HCT116 (cell line): ENCODE results near the gene FTSJ1. TPM values are rescaled to one million over a fixed set of nuclear protein-coding genes. Genes with fewer than 3 reads are reported as not detected.

Experiments
- ATAC-seq: fragments of 200-7000 bp; cut with Tn5 transposase; 2 replicates; pipeline ENCODE4 v1.9.1; 2020; ENCODE audit warnings: mild to moderate bottlenecking, moderate library complexity
- BruUV-seq: library from RNA; stranded (reverse); fragments of 400-500 nt; replicated peaks from 2 replicates; lab custom pipeline; 2021; lab: Mats Ljungman, UMichigan
- CTCF ChIA-PET: fragments of 300-600 bp; sonication (Branson Sonifier 250); formaldehyde crosslinking; loops from one replicate; lab custom pipeline; 2021; ENCODE audit warnings: antibody characterized with exemption; lab: Charles Lee
- POLR2A ChIA-PET: fragments of 300-600, 350-600 bp; sonication (Branson Sonifier 250); formaldehyde crosslinking; loops from one replicate; lab custom pipeline; 2021; ENCODE audit warnings: antibody characterized with exemption; lab: Charles Lee
- RAD21 ChIA-PET, 2 experiments: fragments of 300-600 bp; sonication (Branson Sonifier 250); formaldehyde crosslinking; loops; one replicate each; lab custom pipeline; 2023; ENCODE audit warnings: low total read pairs in 2 of 2; ENCODE audit not compliant: uncharacterized antibody in 2 of 2, unreplicated experiment in 2 of 2, low non-redundant PET in 1 of 2; lab: Charles Lee
- DNase-seq: peaks from one replicate; pipeline ENCODE4 v3.0.0-alpha.2; 2010; ENCODE audit warnings: low read depth, low spot score
- H2AFZ ChIP-seq: fragments of 200-600 bp; shearing (Covaris generic), sonication (generic); 2 replicates; pipeline ENCODE4 v1.6.1; 2017; ENCODE audit warnings: low read depth, mixed run types, mixed read lengths, antibody characterized with exemption, low read length; ENCODE audit not compliant: poor library complexity, severe bottlenecking
- H3K27ac ChIP-seq: 2 replicates; pipeline ENCODE4 v1.5.1; 2012; ENCODE audit warnings: low read depth, low read length
- H3K27me3 ChIP-seq: fragments of 200-600 bp; sonication (generic); 2 replicates; pipeline ENCODE4 v1.6.1; 2016; ENCODE audit warnings: mixed run types, low read length, mixed read lengths; ENCODE audit not compliant: insufficient read depth
- H3K36me3 ChIP-seq, 2 experiments: fragments of 200-500 bp in 1 of 2; fragments of 200-600 bp in 1 of 2; sonication (Bioruptor generic) in 1 of 2; sonication (generic) in 1 of 2; 2 replicates each; pipeline versions ENCODE4 v1.5.1 to v1.6.1; 2014 to 2016; ENCODE audit warnings: low read length in 2 of 2, inconsistent platforms in 1 of 2, mixed read lengths in 1 of 2, mixed run types in 1 of 2; ENCODE audit not compliant: insufficient read depth in 2 of 2, control insufficient read depth in 1 of 2
- H3K4me1 ChIP-seq, 2 experiments: fragments of 200-600 bp in 1 of 2; sonication (generic) in 1 of 2; 2 replicates each; pipeline versions ENCODE4 v1.5.1 to v1.6.1; 2012 to 2017; ENCODE audit warnings: low read length in 2 of 2, inconsistent platforms in 1 of 2, mild to moderate bottlenecking in 1 of 2, mixed read lengths in 1 of 2, mixed run types in 1 of 2, moderate library complexity in 1 of 2; ENCODE audit not compliant: insufficient read depth in 2 of 2, control insufficient read depth in 1 of 2
- H3K4me2 ChIP-seq: fragments of 200-600 bp; sonication (generic); 2 replicates; pipeline ENCODE4 v1.6.1; 2017; ENCODE audit warnings: mixed run types, low read length, mixed read lengths
- H3K4me3 ChIP-seq, 2 experiments: fragments of 200-600 bp in 1 of 2; sonication (generic) in 1 of 2; replicated peaks in 1 of 2; 2 replicates each; pipeline ENCODE4 v1.5.1; 2011 to 2016; ENCODE audit warnings: low read length in 2 of 2, control low read depth in 1 of 2, low read depth in 1 of 2, mild to moderate bottlenecking in 1 of 2, mixed read lengths in 1 of 2, mixed run types in 1 of 2
- H3K79me2 ChIP-seq: fragments of 200-600 bp; sonication (generic); 2 replicates; pipeline ENCODE4 v1.6.1; 2017; ENCODE audit warnings: mild to moderate bottlenecking, mixed run types, low read length, moderate library complexity, mixed read lengths; ENCODE audit not compliant: insufficient read depth
- H3K9ac ChIP-seq: fragments of 200-600 bp; sonication (generic); 2 replicates; pipeline ENCODE4 v1.6.1; 2016; ENCODE audit warnings: low read length, mixed read lengths
- H3K9me2 ChIP-seq: fragments of 200-600 bp; sonication (generic), shearing (Covaris generic); 2 replicates; pipeline ENCODE4 v1.6.1; 2017; ENCODE audit warnings: mixed run types, mild to moderate bottlenecking, moderate library complexity; ENCODE audit not compliant: insufficient read depth
- H3K9me3 ChIP-seq, 2 experiments: fragments of 200-500 bp in 1 of 2; fragments of 200-600 bp in 1 of 2; sonication (Bioruptor generic) in 1 of 2; sonication (generic) in 1 of 2; 2 replicates each; pipeline ENCODE4 v1.6.1; 2014 to 2017; ENCODE audit warnings: low read length in 2 of 2, mixed read lengths in 2 of 2, inconsistent platforms in 1 of 2, low read depth in 1 of 2, mild to moderate bottlenecking in 1 of 2, mixed run types in 1 of 2, moderate library complexity in 1 of 2; ENCODE audit not compliant: control insufficient read depth in 1 of 2, insufficient read depth in 1 of 2
- H4K20me1 ChIP-seq: fragments of 200-600 bp; sonication (generic), shearing (Covaris generic); 2 replicates; pipeline ENCODE4 v1.6.1; 2017; ENCODE audit warnings: mixed run types, mild to moderate bottlenecking, moderate library complexity; ENCODE audit not compliant: insufficient read depth
- CTCF ChIP-seq, 3 experiments: fragments of 200-600 bp in 1 of 3; sonication (generic) in 1 of 3; IDR thresholded peaks in 2 of 3; conservative IDR thresholded peaks in 1 of 3; 2 replicates each; pipeline ENCODE4 v1.5.1; 2012 to 2017; ENCODE audit warnings: low read depth in 2 of 3, low read length in 2 of 3, antibody characterized with exemption in 1 of 3, borderline replicate concordance in 1 of 3, control low read depth in 1 of 3, mild to moderate bottlenecking in 1 of 3, mixed read lengths in 1 of 3, mixed run types in 1 of 3, moderate library complexity in 1 of 3; ENCODE audit not compliant: insufficient read depth in 1 of 3
- EGR1 ChIP-seq: IDR thresholded peaks from 2 replicates; pipeline ENCODE4 v1.6.1; 2012; ENCODE audit warnings: low read depth
- ELF1 ChIP-seq: IDR thresholded peaks from 2 replicates; pipeline ENCODE4 v1.6.1; 2012; ENCODE audit warnings: low read depth, borderline replicate concordance
- EZH2 ChIP-seq: fragments of 200-600 bp; sonication (generic); IDR thresholded peaks from 2 replicates; pipeline ENCODE4 v1.6.1; 2017; ENCODE audit warnings: antibody characterized with exemption, mixed run types
- EZH2phosphoT487 ChIP-seq: fragments of 200-600 bp; IDR thresholded peaks from 2 replicates; pipeline ENCODE4 v1.6.1; 2018; ENCODE audit warnings: antibody characterized with exemption, borderline replicate concordance
- FOSL1 ChIP-seq: IDR thresholded peaks from 2 replicates; pipeline ENCODE4 v1.6.1; 2012; ENCODE audit warnings: low read depth
- POLR2A ChIP-seq: IDR thresholded peaks from 2 replicates; pipeline ENCODE4 v1.7.0; 2011; ENCODE audit warnings: borderline replicate concordance; ENCODE audit not compliant: insufficient read depth, insufficient read length; ENCODE audit errors: extremely low read depth
- RAD21 ChIP-seq: IDR thresholded peaks from 2 replicates; pipeline ENCODE4 v1.6.1; 2012; ENCODE audit warnings: low read depth, mild to moderate bottlenecking
- REST ChIP-seq: IDR thresholded peaks from 2 replicates; pipeline ENCODE4 v1.6.1; 2012; ENCODE audit warnings: low read depth
- SIN3A ChIP-seq: IDR thresholded peaks from 2 replicates; pipeline ENCODE4 v1.6.1; 2012; ENCODE audit warnings: low read depth
- SP1 ChIP-seq: IDR thresholded peaks from 2 replicates; pipeline ENCODE4 v1.6.1; 2012; ENCODE audit warnings: low read depth
- SRF ChIP-seq: IDR thresholded peaks from 2 replicates; pipeline ENCODE4 v1.6.1; 2012; ENCODE audit warnings: low read depth
- TCF7L2 ChIP-seq: IDR thresholded peaks from 2 replicates; pipeline ENCODE4 v1.7.0; 2011; ENCODE audit warnings: borderline replicate concordance, inconsistent platforms; ENCODE audit not compliant: insufficient read depth, insufficient read length; ENCODE audit errors: extremely low read depth
- YY1 ChIP-seq: IDR thresholded peaks from 2 replicates; pipeline ENCODE4 v1.6.1; 2011; ENCODE audit warnings: low read length, low read depth, moderate library complexity, mild to moderate bottlenecking; ENCODE audit not compliant: insufficient replicate concordance; ENCODE audit errors: extremely low read depth
- ZFX ChIP-seq: fragments of 450-650 bp; IDR thresholded peaks from 2 replicates; pipeline ENCODE4 v1.6.1; 2017
- intact Hi-C: fragments of 100-400 bp; cut with micrococcal nuclease; formaldehyde crosslinking; loops from 2 replicates; pipeline ENCODE4 v1.10.0; 2022
- total RNA-seq: library from RNA; stranded (reverse); gene quantifications from one replicate; pipeline ENCODE4 v1.2.1, GENCODE V29; 2021; ENCODE audit not compliant: unreplicated experiment

Gene FTSJ1
- total RNA-seq, 1 experiment from 2014 or later = 64.9 TPM

GRCh38 chrX:48487362-48487798 is 11.4 kb downstream of the FTSJ1 start (continued):
- TF ChIP-seq SIN3A = no peak
- no peak for TF ChIP-seq ELF1
- no peak for TF ChIP-seq TCF7L2
- no peak for TF ChIP-seq FOSL1
- TF ChIP-seq EZH2 = no peak
- TF ChIP-seq CTCF (IDR thresholded peaks at IDR 0.05 in 2 of 3, conservative IDR thresholded peaks at IDR 0.05 in 1 of 3; ENCODE audit: borderline replicate concordance in 1 of 3, insufficient read depth in 1 of 3, low read depth in 2 of 3, low read length in 2 of 3) = no peak

GRCh38 chrX:48488034-48488433 is 12.0 kb downstream of the FTSJ1 start:
- no peak for DNase-seq
- peak overlapping the region; percentile 36 for H3K27ac ChIP-seq
- H3K9me2 ChIP-seq = no peaks in the 10 kb centered on the region
- intact Hi-C loops = no loop called here
- H2AFZ ChIP-seq = no peak overlapping the region
- H3K4me2 ChIP-seq = peak overlapping the region; percentile 62
- H3K4me1 ChIP-seq = peaks cover 6 to 55% of the 10 kb centered on the region in 2 experiments; a peak in 3 of 4 replicates
- TF ChIP-seq TCF7L2 (no peak), SRF (no peak), ZFX (no peak), EZH2phosphoT487 (no peak), YY1 (no peak), SP1 (no peak), EGR1 (no peak), POLR2A (no peak), REST (no peak), EZH2 (no peak), RAD21 (no peak), SIN3A (no peak)
- H3K27me3 ChIP-seq = no peaks in the 10 kb centered on the region
- no peaks in the 10 kb centered on the region for H3K9me3 ChIP-seq
- no peaks in the 10 kb centered on the region for H4K20me1 ChIP-seq
- CTCF ChIA-PET = no interaction called here
- peak overlapping the region; percentile 52 for H3K9ac ChIP-seq
- RAD21 ChIA-PET = no interaction called here
- no peaks in the 10 kb centered on the region for H3K79me2 ChIP-seq
- BruUV-seq = no TSS peak
- peaks cover 0 to under 1% of the 10 kb centered on the region in 2 experiments; a peak in 1 of 4 replicates for H3K36me3 ChIP-seq
- peak; percentile 24 for ATAC-seq
- POLR2A ChIA-PET = no interaction called here
- 0 out of 4 replicates have a peak overlapping the region, but pooled peaks of 1 of the 2 experiments have one; percentile 9 for H3K4me3 ChIP-seq
